DND-41 (cell line): ENCODE results near the gene YPEL3.

Source experiments
- ATAC-seq: fragments of 200-7000 bp; cut with Tn5 transposase; 3 replicates; pipeline ENCODE4 v1.9.1; 2021; ENCODE audit warnings: low read depth; ENCODE audit not compliant: insufficient read depth
- DNase-seq: peaks from one replicate; pipeline ENCODE4 v3.0.0-alpha.2; 2020
- H2AFZ ChIP-seq: 2 replicates; pipeline ENCODE4 v1.6.0; 2012; ENCODE audit warnings: low read depth, low read length
- H3K27ac ChIP-seq: 2 replicates; pipeline ENCODE4 v1.5.1; 2012; ENCODE audit warnings: low read length, inconsistent platforms
- H3K27me3 ChIP-seq: fragments of 200-600 bp; sonication (generic); 2 replicates; pipeline ENCODE4 v1.6.0; 2012; ENCODE audit warnings: low read length, mild to moderate bottlenecking, inconsistent platforms; ENCODE audit not compliant: insufficient read depth, poor library complexity
- H3K36me3 ChIP-seq: 2 replicates; pipeline ENCODE4 v1.5.1; 2012; ENCODE audit warnings: low read length, inconsistent platforms; ENCODE audit not compliant: insufficient read depth
- H3K4me1 ChIP-seq: 2 replicates; pipeline ENCODE4 v1.5.1; 2012; ENCODE audit warnings: mild to moderate bottlenecking, low read length; ENCODE audit not compliant: insufficient read depth
- H3K4me2 ChIP-seq: 2 replicates; pipeline ENCODE4 v1.6.0; 2012; ENCODE audit warnings: mild to moderate bottlenecking, moderate library complexity, low read length, inconsistent platforms; ENCODE audit not compliant: insufficient read depth
- H3K4me3 ChIP-seq, 2 experiments: fragments of 200-600 bp in 1 of 2; shearing (Covaris generic) in 1 of 2; 2 replicates each; pipeline ENCODE4 v1.5.1; 2012 to 2016; ENCODE audit warnings: inconsistent platforms in 2 of 2, low read length in 2 of 2, mild to moderate bottlenecking in 2 of 2, low read depth in 1 of 2, moderate library complexity in 1 of 2
- H3K79me2 ChIP-seq: 2 replicates; pipeline ENCODE4 v1.6.0; 2012; ENCODE audit warnings: low read length, inconsistent platforms; ENCODE audit not compliant: insufficient read depth
- H3K9ac ChIP-seq: 2 replicates; pipeline ENCODE4 v1.6.0; 2012; ENCODE audit warnings: low read depth, mild to moderate bottlenecking, inconsistent platforms, low read length, moderate library complexity
- H3K9me3 ChIP-seq: 2 replicates; pipeline ENCODE4 v1.5.1; 2012; ENCODE audit warnings: low read length, moderate library complexity, mild to moderate bottlenecking, inconsistent platforms; ENCODE audit not compliant: insufficient read depth, severe bottlenecking
- H4K20me1 ChIP-seq: 2 replicates; pipeline ENCODE4 v1.6.0; 2012; ENCODE audit warnings: low read length; ENCODE audit not compliant: insufficient read depth
- CTCF ChIP-seq: IDR thresholded peaks from 2 replicates; pipeline ENCODE4 v1.5.1; 2012; ENCODE audit warnings: borderline replicate concordance, low read length, moderate library complexity, mild to moderate bottlenecking; ENCODE audit not compliant: poor library complexity, severe bottlenecking; ENCODE audit errors: extremely low read depth
- EZH2 ChIP-seq: IDR thresholded peaks from 3 replicates; pipeline ENCODE4 v1.6.1; 2012; ENCODE audit warnings: borderline replicate concordance, low read depth, mild to moderate bottlenecking, moderate library complexity, low read length, inconsistent platforms; ENCODE audit not compliant: severe bottlenecking

YPEL3 gene

DNA sequence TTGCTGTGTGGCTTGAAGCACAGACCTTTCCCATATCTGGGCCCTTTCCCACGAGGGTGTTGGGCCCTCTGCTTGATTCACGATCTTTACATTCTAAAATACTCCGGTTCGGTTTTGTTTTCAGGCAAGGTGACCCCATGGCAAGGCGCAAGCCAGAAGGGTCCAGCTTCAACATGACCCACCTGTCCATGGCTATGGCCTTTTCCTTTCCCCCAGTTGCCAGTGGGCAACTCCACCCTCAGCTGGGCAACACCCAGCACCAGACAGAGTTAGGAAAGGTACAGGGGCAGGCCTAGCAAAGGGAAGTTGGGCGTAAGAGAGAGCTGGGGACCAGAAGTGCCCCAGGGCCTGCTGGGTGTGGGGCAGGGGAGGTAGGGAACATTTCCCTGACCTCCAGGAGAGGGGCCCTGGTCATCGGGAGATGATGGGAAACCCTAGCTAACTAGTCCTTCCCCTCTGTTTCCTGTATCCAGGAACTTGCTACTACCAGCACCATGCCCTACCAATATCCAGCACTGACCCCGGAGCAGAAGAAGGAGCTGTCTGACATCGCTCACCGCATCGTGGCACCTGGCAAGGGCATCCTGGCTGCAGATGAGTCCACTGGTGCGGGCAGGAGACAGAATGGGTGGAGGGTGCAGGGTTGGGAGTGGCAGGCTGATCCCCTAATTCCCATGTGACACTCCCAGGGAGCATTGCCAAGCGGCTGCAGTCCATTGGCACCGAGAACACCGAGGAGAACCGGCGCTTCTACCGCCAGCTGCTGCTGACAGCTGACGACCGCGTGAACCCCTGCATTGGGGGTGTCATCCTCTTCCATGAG is 29.0 kb downstream of the YPEL3 start:
- H3K36me3 ChIP-seq = peaks cover 64% of the 10 kb centered on the region
- H3K9ac ChIP-seq = peak overlapping the region; percentile 94
- H3K27me3 ChIP-seq = no peaks in the 10 kb centered on the region
- H3K4me2 ChIP-seq = peak overlapping the region; percentile 93
- peaks cover 47% of the 10 kb centered on the region for H4K20me1 ChIP-seq
- TF ChIP-seq CTCF (no peak), EZH2 (no peak)
- DNase-seq (no peak), ATAC-seq (no peak)
- H3K27ac ChIP-seq = peak overlapping the region; percentile 83
- H3K4me3 ChIP-seq = peak overlapping the region; percentile 83 to 89
- peaks cover 49% of the 10 kb centered on the region for H3K4me1 ChIP-seq
- H3K79me2 ChIP-seq = peaks cover 66% of the 10 kb centered on the region
- H2AFZ ChIP-seq = no peak overlapping the region
- no peaks in the 10 kb centered on the region for H3K9me3 ChIP-seq

DNA sequence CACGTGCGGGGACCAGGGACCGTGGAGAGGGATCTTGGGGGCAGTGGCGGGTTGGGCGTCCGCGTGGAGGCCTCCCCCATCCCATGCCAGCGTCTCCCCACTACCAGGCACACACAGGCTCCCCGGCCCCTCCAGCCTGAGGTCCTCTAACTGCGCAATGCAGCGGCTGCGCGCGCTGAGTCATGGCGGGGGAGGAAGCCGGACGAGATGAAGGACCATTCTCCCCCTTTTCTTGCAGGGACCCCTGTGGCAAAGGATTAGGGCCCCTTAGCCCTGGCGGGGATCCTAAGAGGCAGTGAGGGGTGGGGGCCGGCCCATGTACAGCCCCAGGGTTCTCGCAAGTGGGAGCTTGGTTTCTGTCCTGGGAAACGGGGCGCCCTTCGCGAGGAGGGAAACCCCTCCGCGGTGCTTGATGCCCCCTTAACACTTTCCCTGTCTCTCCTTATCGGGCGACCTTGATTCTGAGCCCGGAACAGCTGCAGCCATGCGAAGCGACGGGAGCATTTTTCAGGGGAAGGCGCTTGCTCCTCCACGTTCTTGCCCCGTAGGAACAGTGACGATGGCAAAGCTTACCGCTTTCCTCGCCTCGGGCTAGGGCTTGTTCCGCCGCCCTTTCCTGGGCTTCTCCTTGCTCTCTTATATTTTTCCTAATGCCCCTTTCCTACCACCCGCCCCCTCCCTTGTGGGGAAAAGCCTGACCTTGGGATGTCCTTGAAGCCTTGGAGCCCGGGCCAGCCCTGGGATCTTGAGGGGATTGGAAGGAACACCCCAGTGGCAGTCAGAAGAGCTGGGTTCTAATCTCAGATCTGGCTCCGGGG is 29.9 kb downstream of the YPEL3 start:
- H3K9ac ChIP-seq = peak overlapping the region; percentile 94
- no peaks in the 10 kb centered on the region for H3K27me3 ChIP-seq
- ATAC-seq (0 out of 3 replicates have a peak, but pooled peaks have one; percentile 1), DNase-seq (no peak)
- TF ChIP-seq CTCF = peak; percentile 3
- TF ChIP-seq EZH2 = no peak
- H3K4me3 ChIP-seq = peak overlapping the region; percentile 83 to 89
- peaks cover 47% of the 10 kb centered on the region for H4K20me1 ChIP-seq
- peaks cover 66% of the 10 kb centered on the region for H3K79me2 ChIP-seq
- H2AFZ ChIP-seq = no peak overlapping the region
- H3K4me2 ChIP-seq = peak overlapping the region; percentile 93
- no peaks in the 10 kb centered on the region for H3K9me3 ChIP-seq
- peaks cover 49% of the 10 kb centered on the region for H3K4me1 ChIP-seq
- peaks cover 56% of the 10 kb centered on the region for H3K36me3 ChIP-seq
- peak overlapping the region; percentile 83 for H3K27ac ChIP-seq

DNA sequence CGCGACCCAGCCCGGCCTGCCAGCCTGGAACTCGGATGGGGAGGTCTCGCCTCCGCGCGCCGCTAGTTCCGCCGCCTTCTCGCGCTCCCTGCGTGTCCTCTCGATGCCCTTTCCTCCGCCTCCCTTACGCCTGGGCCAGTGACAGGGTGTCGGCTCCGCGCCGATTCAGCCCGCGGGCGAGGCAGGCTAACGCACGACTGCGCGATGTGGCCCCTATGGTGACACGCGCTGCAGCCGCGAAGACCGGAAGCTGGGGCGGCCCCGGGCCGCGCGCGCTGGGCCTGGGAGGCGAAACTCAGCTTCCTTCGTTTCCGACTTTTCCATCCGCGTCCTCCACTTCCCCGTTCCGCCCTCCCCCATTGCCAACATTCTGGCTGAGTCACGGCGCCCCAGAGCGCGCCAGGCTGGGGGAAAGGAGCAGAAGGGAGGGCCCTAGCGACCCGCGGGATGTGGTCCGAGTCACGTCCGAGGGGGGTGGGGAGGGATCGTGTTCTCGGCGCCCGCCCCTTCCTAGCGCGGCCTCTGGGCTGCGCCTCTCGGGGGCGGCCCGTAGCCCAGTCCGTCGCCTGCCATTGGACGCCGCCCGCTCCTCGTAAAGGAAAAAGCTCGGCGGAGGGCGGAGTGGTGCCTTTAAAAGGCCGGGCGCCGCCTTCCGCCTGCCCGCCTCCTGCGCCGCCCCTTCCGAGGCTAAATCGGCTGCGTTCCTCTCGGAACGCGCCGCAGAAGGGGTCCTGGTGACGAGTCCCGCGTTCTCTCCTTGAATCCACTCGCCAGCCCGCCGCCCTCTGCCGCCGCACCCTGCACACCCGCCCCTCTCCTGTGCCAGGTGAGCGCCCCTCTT is 30.7 kb downstream of the YPEL3 start, which contains the start of gene ALDOA:
Gene ALDOA, plus strand, starts transcription at position 659 of the 841 bp plus-strand sequence. CDS start 1,138 bp downstream, outside the sequence.
- Histone ChIP-seq H3K4me1 (peaks cover 49% of the 10 kb centered on the region), H3K27ac (peak within 1 kb of the TSS; percentile 99), H2AFZ (peak within 1 kb of the TSS; percentile 92), H3K27me3 (no peaks in the 10 kb centered on the region), H3K9ac (peak within 1 kb of the TSS; percentile 94), H3K9me3 (no peaks in the 10 kb centered on the region), H4K20me1 (peaks cover 44% of the 10 kb centered on the region), H3K4me2 (peak within 1 kb of the TSS; percentile 93), H3K4me3 (peak within 1 kb of the TSS; percentile 83 to 89), H3K79me2 (peaks cover 66% of the 10 kb centered on the region), H3K36me3 (peaks cover 47% of the 10 kb centered on the region)
- peak; percentile 84 for ATAC-seq
- peak; percentile 98 for DNase-seq
- no peak for TF ChIP-seq EZH2
- TF ChIP-seq CTCF = no peak
